Erythroblast (primary cell): ENCODE measurements around the gene NHLRC2.

Experiments
- GATA1 ChIP-seq: IDR thresholded peaks from 2 replicates; pipeline ENCODE4 v1.6.1; 2011; ENCODE audit warnings: low read depth, mild to moderate bottlenecking, control low read depth, low read length, moderate library complexity
- POLR2A ChIP-seq: IDR thresholded peaks from 2 replicates; pipeline ENCODE4 v1.6.1; 2011; ENCODE audit warnings: mild to moderate bottlenecking, low read length

DNA sequence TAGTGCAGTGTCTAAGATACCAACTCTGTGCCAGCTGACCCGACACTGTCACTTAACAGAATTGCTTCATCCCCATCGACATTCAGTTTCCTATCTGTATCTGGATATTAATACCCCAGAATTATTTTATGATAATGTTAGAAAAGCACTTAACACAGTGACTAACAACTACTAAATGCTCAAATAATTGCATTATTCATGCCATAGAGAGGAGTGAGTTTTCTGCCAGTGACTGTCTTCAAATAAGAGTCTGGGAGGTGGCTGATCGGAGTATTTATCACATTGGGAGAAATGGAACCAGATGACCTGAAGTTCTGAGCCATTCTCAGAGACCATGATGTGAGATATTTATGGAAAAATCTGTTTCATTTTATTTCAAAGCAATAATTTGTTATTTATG is 65.7 kb downstream of the NHLRC2 start:
- no peak for TF ChIP-seq GATA1
- TF ChIP-seq POLR2A, result no peak
